K562 (cell line): ENCODE results near the gene PEBP1. TPM values are rescaled to one million over a fixed set of nuclear protein-coding genes. Genes with fewer than 3 reads are reported as not detected.

ENCODE experiments used
- ATAC-seq: fragments of 200-7000 bp; cut with Tn5 transposase; 3 replicates; pipeline ENCODE4 v1.9.1; 2020; ENCODE audit warnings: moderate library complexity
- BruUV-seq: library from RNA; stranded (reverse); fragments of 400-500 nt; replicated peaks from 2 replicates; lab custom pipeline; 2021; lab: Mats Ljungman, UMichigan
- CTCF ChIA-PET: fragments of 300-600 bp; formaldehyde crosslinking; extraction: SDS; loops from one replicate; lab custom pipeline; 2021; ENCODE audit warnings: low intra/inter-chr PET ratio; lab: Yijun Ruan, JAX
- POLR2A ChIA-PET: fragments of 300-600, 350-650 bp; sonication (Branson Sonifier 250); formaldehyde crosslinking; extraction: SDS; loops from one replicate; lab custom pipeline; 2021; ENCODE audit warnings: antibody characterized with exemption, inconsistent platforms; lab: Yijun Ruan, JAX
- DNase-seq, 4 experiments: peaks; one replicate each; pipeline versions ENCODE4 v3.0.0 to v3.0.0-alpha.2; 2011 to 2018; ENCODE audit warnings: low spot score in 3 of 4, mixed read lengths in 3 of 4; ENCODE audit errors: extremely low read depth in 1 of 4
- FAIRE-seq: peaks from 2 replicates; lab custom pipeline; 2011; peaks lifted over from hg19 to GRCh38; lab: Jason Lieb, UNC
- H2AFZ ChIP-seq: 2 replicates; pipeline ENCODE4 v1.6.0; 2011; ENCODE audit warnings: low read depth, low read length, control low read depth, inconsistent platforms
- H3K27ac ChIP-seq: fragments of 200-600 bp; 3 replicates; pipeline ENCODE4 v1.8.0; 2011; ENCODE audit warnings: low read depth, mild to moderate bottlenecking, control low read depth, inconsistent platforms, low read length, moderate library complexity, mixed read lengths; ENCODE audit errors: extremely low read depth
- H3K27me3 ChIP-seq, 2 experiments: fragments of 300-600 bp in 1 of 2; 2 replicates in 1 of 2; 3 replicates in 1 of 2; pipeline versions ENCODE4 v1.6.0 to v1.8.0; 2011; ENCODE audit warnings: inconsistent platforms in 2 of 2, low read length in 2 of 2, mild to moderate bottlenecking in 1 of 2, mixed read lengths in 1 of 2, moderate library complexity in 1 of 2; ENCODE audit not compliant: control insufficient read depth in 2 of 2, insufficient read depth in 2 of 2
- H3K36me3 ChIP-seq: fragments of 300-600 bp; 3 replicates; pipeline ENCODE4 v1.8.0; 2011; ENCODE audit warnings: mild to moderate bottlenecking, low read length, inconsistent platforms; ENCODE audit not compliant: control insufficient read depth, insufficient read depth
- H3K4me1 ChIP-seq, 2 experiments: fragments of 200-600 bp in 1 of 2; replicated peaks in 1 of 2; 2 replicates in 1 of 2; 3 replicates in 1 of 2; pipeline versions ENCODE4 v1.5.1 to v1.8.0; 2011; ENCODE audit warnings: inconsistent platforms in 2 of 2, low read length in 2 of 2, mild to moderate bottlenecking in 1 of 2, mixed read lengths in 1 of 2, moderate library complexity in 1 of 2; ENCODE audit not compliant: control insufficient read depth in 2 of 2, insufficient read depth in 2 of 2
- H3K4me2 ChIP-seq: 2 replicates; pipeline ENCODE4 v1.6.1; 2011; ENCODE audit warnings: low read length, control low read depth, inconsistent platforms, mixed read lengths; ENCODE audit not compliant: insufficient read depth
- H3K4me3 ChIP-seq: fragments of 200-600 bp; sonication (generic), shearing (Covaris generic); 2 replicates; pipeline ENCODE4 v1.5.1; 2016; ENCODE audit warnings: control low read depth, inconsistent platforms
- H3K79me2 ChIP-seq: fragments of 200-600 bp; 3 replicates; pipeline ENCODE4 v1.8.0; 2011; ENCODE audit warnings: low read length, inconsistent platforms; ENCODE audit not compliant: control insufficient read depth, insufficient read depth
- H3K9ac ChIP-seq, 2 experiments: 2 replicates each; pipeline versions ENCODE4 v1.6.0 to v1.6.1; 2011; ENCODE audit warnings: low read depth in 2 of 2, low read length in 2 of 2, control low read depth in 1 of 2, inconsistent platforms in 1 of 2, mild to moderate bottlenecking in 1 of 2, mixed read lengths in 1 of 2; ENCODE audit not compliant: insufficient read depth in 1 of 2
- H3K9me1 ChIP-seq: one replicate; pipeline ENCODE4 v1.6.0; 2011; ENCODE audit warnings: inconsistent platforms, mild to moderate bottlenecking, low read length, moderate library complexity; ENCODE audit not compliant: control insufficient read depth, insufficient read depth
- H3K9me3 ChIP-seq: replicated peaks from 2 replicates; pipeline ENCODE4 v1.5.1; 2011; ENCODE audit warnings: low read depth, low read length, inconsistent platforms; ENCODE audit not compliant: control insufficient read depth, insufficient read depth
- H4K20me1 ChIP-seq: replicated peaks from 2 replicates; pipeline ENCODE4 v1.6.1; 2011; ENCODE audit warnings: low read length, inconsistent platforms, mixed read lengths; ENCODE audit not compliant: control insufficient read depth, insufficient read depth
- BCL6 ChIP-seq: fragments of 250-450 bp; sonication (Bioruptor Pico); IDR thresholded peaks from 2 replicates; pipeline ENCODE4 v1.4.0; 2020
- CXXC5 ChIP-seq: fragments of 250-450 bp; sonication (Bioruptor Pico); IDR thresholded peaks from 2 replicates; pipeline ENCODE4 v1.8.0; 2022; ENCODE audit warnings: inconsistent platforms, mild to moderate bottlenecking, moderate library complexity
- FIP1L1 ChIP-seq: fragments of 200-400 bp; formaldehyde crosslinking; IDR thresholded peaks from 2 replicates; pipeline ENCODE4 v1.6.1; 2018; ENCODE audit warnings: mild to moderate bottlenecking, low read depth, low read length; ENCODE audit not compliant: poor library complexity, severe bottlenecking
- HDAC6 ChIP-seq: IDR thresholded peaks from 2 replicates; pipeline ENCODE4 v1.6.1; 2012; ENCODE audit warnings: low read depth, mild to moderate bottlenecking, control low read depth, inconsistent platforms, low read length, moderate library complexity
- MCM7 ChIP-seq, 2 experiments: fragments of 450-650 bp; IDR thresholded peaks; 2 replicates each; pipeline ENCODE4 v1.6.1; 2016 to 2018
- NFIC ChIP-seq: fragments of 450-650 bp; IDR thresholded peaks from 2 replicates; pipeline ENCODE4 v1.6.1; 2017; ENCODE audit warnings: mild to moderate bottlenecking, inconsistent platforms
- PHB ChIP-seq: fragments of 250-450 bp; sonication (Bioruptor Pico); IDR thresholded peaks from 2 replicates; pipeline ENCODE4 v1.5.0; 2021
- POLR3A ChIP-seq: IDR thresholded peaks from 2 replicates; pipeline ENCODE4 v1.6.1; 2011; ENCODE audit warnings: borderline replicate concordance, mild to moderate bottlenecking, moderate library complexity; ENCODE audit not compliant: insufficient read length, insufficient read depth; ENCODE audit errors: extremely low read depth
- TBL1XR1 ChIP-seq, 2 experiments: IDR thresholded peaks; 2 replicates each; pipeline ENCODE4 v1.6.1; 2012; ENCODE audit warnings: improper control_type of control experiment in 2 of 2, low read length in 2 of 2, mild to moderate bottlenecking in 1 of 2
- TFAM ChIP-seq: fragments of 250-450 bp; sonication (Bioruptor Pico); conservative IDR thresholded peaks from 2 replicates; pipeline ENCODE4 v1.5.0; 2021; ENCODE audit warnings: mild to moderate bottlenecking, moderate library complexity
- ZNF224 ChIP-seq: sonication (generic); formaldehyde crosslinking; IDR thresholded peaks from 2 replicates; pipeline ENCODE4 v1.8.0; 2022; ENCODE audit warnings: mild to moderate bottlenecking, missing genetic modification reagents
- ZNF707 ChIP-seq: fragments of 250-450 bp; sonication (Bioruptor Pico); conservative IDR thresholded peaks from 2 replicates; pipeline ENCODE4 v1.8.0; 2022; ENCODE audit warnings: inconsistent platforms, mild to moderate bottlenecking, moderate library complexity
- WGBS: fragments of 100-300 bp; shearing (Covaris generic); methylation state at CpG from one replicate; pipeline ENCODE4 v1.1.6; 2016; ENCODE audit warnings: low coverage, mixed read lengths; ENCODE audit not compliant: insufficient coverage; ENCODE audit errors: missing lambda C conversion rate; 5-methylcytosine and 5-hydroxymethylcytosine counted together
- in situ Hi-C: fragments of 300-500 bp; cut with MboI; formaldehyde crosslinking; loops from 4 replicates; pipeline ENCODE4 v1.15.0; 2018; ENCODE audit warnings: inconsistent platforms, mixed read lengths
- intact Hi-C: fragments of 100-400 bp; cut with micrococcal nuclease; formaldehyde crosslinking; loops from 2 replicates; pipeline ENCODE4 v1.14.2; 2022
- polyA plus RNA-seq, 8 experiments: library from polyadenylated mRNA; depleted of rRNA in 4 of 8; stranded (reverse) in 5 of 8; unstranded in 3 of 8; fragments of >200 nt; fragmentation: Nextera tagmentation in 2 of 8; fragmentation: Illumina TruSeq in 1 of 8; extraction: Ambion mirVana in 2 of 8; extraction: Trizol in 1 of 8; gene quantifications; 2 replicates each; pipeline versions ENCODE4 v1.2.1 to v1.2.3, GENCODE V29; 2011 to 2014; ENCODE audit warnings: inconsistent platforms in 1 of 8, missing spikeins in 1 of 8
- total RNA-seq, 7 experiments: library from RNA; depleted of rRNA in 6 of 7; stranded (reverse); fragments of >200 nt in 6 of 7; fragmentation: Illumina TruSeq in 2 of 7; extraction: Trizol in 2 of 7; gene quantifications; 2 replicates each; pipeline versions ENCODE4 v1.2.1 to v1.2.3, GENCODE V29; 2011 to 2021; ENCODE audit warnings: low replicate concordance in 1 of 7
- TF ChIP-seq, protein P1 (sequence below): sonication (generic); formaldehyde crosslinking; IDR thresholded peaks from 2 replicates; pipeline ENCODE4 v1.8.1; 2023; ENCODE audit warnings: mild to moderate bottlenecking, missing genetic modification reagents
- TF ChIP-seq, protein P2 (sequence below): fragments of 450-650 bp; IDR thresholded peaks from 2 replicates; pipeline ENCODE4 v1.6.1; 2016

PEBP1 gene
- total and polyA plus RNA-seq, 9 of the 15 experiments (the other 6 are each of a cell fraction or from before 2014, with no cell fraction given): 77.3 to 207 (median 153) TPM

DNA sequence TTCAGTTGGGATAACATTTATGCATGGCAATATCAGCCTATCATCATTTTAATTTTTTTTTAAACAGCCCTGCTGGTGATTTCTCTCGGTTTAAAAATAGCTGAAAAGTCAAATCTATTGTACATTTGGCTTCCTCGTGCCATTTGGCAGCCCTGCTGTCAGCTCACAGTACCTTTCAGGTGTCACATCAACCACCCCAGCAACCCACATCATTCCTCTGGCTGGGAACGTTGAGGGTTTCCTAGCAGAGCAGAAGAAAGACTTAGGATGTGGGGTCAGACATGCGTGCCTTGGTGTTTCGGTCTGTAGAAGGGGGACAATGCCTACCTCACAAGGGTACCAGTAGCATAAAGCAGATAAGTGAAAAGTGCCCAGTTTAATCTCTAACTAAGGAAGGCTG, 15.8 kb downstream of the PEBP1 start:
- 73% methylated on average over 5 of the region's 5 CpGs for WGBS
- CTCF ChIA-PET: no interaction called here
- Histone ChIP-seq H3K79me2 (no peaks in the 10 kb centered on the region), H3K4me1 (0 out of 5 replicates have a peak, but pooled peaks cover 0 to 3% of the 10 kb centered on the region in 2 experiments), H3K9me3 (no peaks in the 10 kb centered on the region), H3K27ac (no peak overlapping the region), H3K9ac (no peak overlapping the region), H3K9me1 (no peaks in the 10 kb centered on the region), H3K36me3 (peaks cover 44% of the 10 kb centered on the region), H2AFZ (no peak overlapping the region), H3K4me2 (no peak overlapping the region), H3K27me3 (no peaks in the 10 kb centered on the region), H3K4me3 (no peak overlapping the region), H4K20me1 (no peaks in the 10 kb centered on the region)
- intact Hi-C loops (no loop called here), in situ Hi-C loops (no loop called here)
- ATAC-seq (no peak), FAIRE-seq (no peak), DNase-seq (no peak)
- TF ChIP-seq, protein P1, sequence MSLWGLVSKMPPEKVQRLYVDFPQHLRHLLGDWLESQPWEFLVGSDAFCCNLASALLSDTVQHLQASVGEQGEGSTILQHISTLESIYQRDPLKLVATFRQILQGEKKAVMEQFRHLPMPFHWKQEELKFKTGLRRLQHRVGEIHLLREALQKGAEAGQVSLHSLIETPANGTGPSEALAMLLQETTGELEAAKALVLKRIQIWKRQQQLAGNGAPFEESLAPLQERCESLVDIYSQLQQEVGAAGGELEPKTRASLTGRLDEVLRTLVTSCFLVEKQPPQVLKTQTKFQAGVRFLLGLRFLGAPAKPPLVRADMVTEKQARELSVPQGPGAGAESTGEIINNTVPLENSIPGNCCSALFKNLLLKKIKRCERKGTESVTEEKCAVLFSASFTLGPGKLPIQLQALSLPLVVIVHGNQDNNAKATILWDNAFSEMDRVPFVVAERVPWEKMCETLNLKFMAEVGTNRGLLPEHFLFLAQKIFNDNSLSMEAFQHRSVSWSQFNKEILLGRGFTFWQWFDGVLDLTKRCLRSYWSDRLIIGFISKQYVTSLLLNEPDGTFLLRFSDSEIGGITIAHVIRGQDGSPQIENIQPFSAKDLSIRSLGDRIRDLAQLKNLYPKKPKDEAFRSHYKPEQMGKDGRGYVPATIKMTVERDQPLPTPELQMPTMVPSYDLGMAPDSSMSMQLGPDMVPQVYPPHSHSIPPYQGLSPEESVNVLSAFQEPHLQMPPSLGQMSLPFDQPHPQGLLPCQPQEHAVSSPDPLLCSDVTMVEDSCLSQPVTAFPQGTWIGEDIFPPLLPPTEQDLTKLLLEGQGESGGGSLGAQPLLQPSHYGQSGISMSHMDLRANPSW (CRISPR knock-in tag): no peak
- no peak for TF ChIP-seq NFIC
- no TSS peak for BruUV-seq
- POLR2A ChIA-PET: interaction anchor here (0.7 to 1.2 kb wide), 3 partner anchors 9 to 224 kb away, joined by 3 to 5 read pairs (median 4); partner anchors contain the start of genes PEBP1 and SUDS3

DNA sequence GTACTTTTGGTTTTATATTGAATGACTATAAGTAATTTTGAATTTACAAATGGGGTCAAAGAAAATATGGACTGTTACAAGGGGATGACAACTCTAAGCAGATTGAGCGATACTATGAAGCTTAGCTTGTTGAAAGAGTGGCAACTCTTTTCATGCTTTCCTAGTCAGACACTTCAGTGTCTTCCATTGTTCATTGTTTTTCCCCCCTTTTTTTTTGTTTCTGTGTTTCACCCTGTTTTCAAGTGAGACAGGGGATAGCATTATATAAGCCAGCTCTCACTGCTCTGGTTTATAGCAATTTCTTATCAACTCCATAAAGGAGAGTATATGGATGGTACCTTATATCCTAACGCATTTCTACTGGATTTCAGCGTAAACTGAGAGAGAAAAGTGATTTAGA, 24.6 kb downstream of the PEBP1 start:
- no TSS peak for BruUV-seq
- WGBS: 97% methylated on average over 3 of the region's 3 CpGs
- in situ Hi-C loops: no loop called here
- intact Hi-C loops: no loop called here
- no peaks in the 10 kb centered on the region for H3K27me3 ChIP-seq
- DNase-seq (no peak), FAIRE-seq (no peak), ATAC-seq (no peak)
- H3K27ac ChIP-seq: no peak overlapping the region
- H3K79me2 ChIP-seq: no peaks in the 10 kb centered on the region
- H3K9me3 ChIP-seq: no peaks in the 10 kb centered on the region
- no peak overlapping the region for H3K4me2 ChIP-seq
- H3K36me3 ChIP-seq: peaks cover 69% of the 10 kb centered on the region
- H3K4me1 ChIP-seq: no peaks in the 10 kb centered on the region
- no peak overlapping the region for H2AFZ ChIP-seq
- ChIA-PET POLR2A (interaction anchor here (1.0 to 1.1 kb wide), 2 partner anchors 13 to 30 kb away, joined by 3 to 4 read pairs; no protein-coding TSS in a partner anchor), CTCF (no interaction called here)
- H3K9me1 ChIP-seq: no peaks in the 10 kb centered on the region
- H3K4me3 ChIP-seq: no peak overlapping the region
- no peak overlapping the region for H3K9ac ChIP-seq
- H4K20me1 ChIP-seq: no peaks in the 10 kb centered on the region; the same call in 1 of the 2 replicates
- no peak for TF ChIP-seq CXXC5 (CRISPR knock-in tag)
- TF ChIP-seq TFAM (CRISPR knock-in tag): no peak
- TF ChIP-seq MCM7 (IDR thresholded peaks at IDR 0.05): no peak
- TF ChIP-seq HDAC6: no peak
- TF ChIP-seq, protein P2, sequence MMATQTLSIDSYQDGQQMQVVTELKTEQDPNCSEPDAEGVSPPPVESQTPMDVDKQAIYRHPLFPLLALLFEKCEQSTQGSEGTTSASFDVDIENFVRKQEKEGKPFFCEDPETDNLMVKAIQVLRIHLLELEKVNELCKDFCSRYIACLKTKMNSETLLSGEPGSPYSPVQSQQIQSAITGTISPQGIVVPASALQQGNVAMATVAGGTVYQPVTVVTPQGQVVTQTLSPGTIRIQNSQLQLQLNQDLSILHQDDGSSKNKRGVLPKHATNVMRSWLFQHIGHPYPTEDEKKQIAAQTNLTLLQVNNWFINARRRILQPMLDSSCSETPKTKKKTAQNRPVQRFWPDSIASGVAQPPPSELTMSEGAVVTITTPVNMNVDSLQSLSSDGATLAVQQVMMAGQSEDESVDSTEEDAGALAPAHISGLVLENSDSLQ: no peak
- TF ChIP-seq POLR3A: no peak
- TF ChIP-seq TBL1XR1 (IDR thresholded peaks at IDR 0.05; ENCODE audit: low read length in 2 of 2): no peak
- no peak for TF ChIP-seq PHB (CRISPR knock-in tag)
- no peak for TF ChIP-seq ZNF224
- no peak for TF ChIP-seq FIP1L1
- TF ChIP-seq ZNF707 (CRISPR knock-in tag): no peak
- TF ChIP-seq BCL6 (CRISPR knock-in tag): no peak
